Ovary (tissue), 9 donors: ENCODE data around the gene PADI6. TPM values are rescaled to one million over a fixed set of nuclear protein-coding genes. Genes with fewer than 3 reads are reported as not detected.

Experiments
- DNase-seq, 5 donors: peaks; one replicate each; pipeline ENCODE4 v3.0.0-alpha.2; 2019 to 2020
- H3K27ac ChIP-seq, 2 donors: fragments of 200-600 bp; one replicate each; pipeline versions ENCODE4 v1.5.1 to v1.8.0; 2019 to 2022
- H3K27me3 ChIP-seq: fragments of 200-600 bp; one replicate; pipeline ENCODE4 v1.8.0; 2022
- H3K36me3 ChIP-seq: fragments of 200-600 bp; sonication (generic); one replicate; pipeline ENCODE4 v1.5.1; 2019
- H3K4me1 ChIP-seq: one replicate; pipeline ENCODE4 v1.8.1; 2013; ENCODE audit warnings: mild to moderate bottlenecking, moderate library complexity; ENCODE audit not compliant: insufficient read depth
- H3K4me3 ChIP-seq: fragments of 200-600 bp; sonication (generic); one replicate; pipeline ENCODE4 v1.5.1; 2017
- H3K9me3 ChIP-seq, 2 donors: fragments of 200-600 bp in 1 of 2; sonication (generic) in 1 of 2; one replicate each; pipeline versions ENCODE4 v1.5.1 to v1.8.1; 2013 to 2019; ENCODE audit warnings: mild to moderate bottlenecking in 1 of 2, moderate library complexity in 1 of 2
- CTCF ChIP-seq, 3 donors: fragments of 450-650 bp in 2 of 3; fragments of 200-600 bp in 1 of 3; IDR thresholded peaks; one replicate each; pipeline versions ENCODE4 v1.5.1 to v1.8.0; 2016 to 2022; ENCODE audit warnings: antibody characterized with exemption in 3 of 3, mild to moderate bottlenecking in 1 of 3
- EP300 ChIP-seq: sonication (generic); formaldehyde crosslinking; IDR thresholded peaks from one replicate; pipeline ENCODE4 v1.6.1; 2017; ENCODE audit warnings: antibody characterized with exemption
- POLR2A ChIP-seq: fragments of 450-650 bp; IDR thresholded peaks from one replicate; pipeline ENCODE4 v1.6.1; 2017; ENCODE audit warnings: antibody characterized with exemption, mild to moderate bottlenecking, moderate library complexity
- WGBS, 3 donors: extraction: QIAGEN DNeasy Blood & Tissue Kit in 1 of 3; methylation state at CpG; one replicate each; pipeline versions ENCODE4 v1.1.5 to v1.1.7; 2013 to 2017; 5-methylcytosine and 5-hydroxymethylcytosine counted together
- intact Hi-C, 4 donors: fragments of 100-400 bp; cut with DNase I; formaldehyde crosslinking; loops; one replicate each; pipeline versions ENCODE4 v1.11.0 to v1.15.1; 2022 to 2023
- polyA plus RNA-seq, 2 donors: library from polyadenylated mRNA; stranded (reverse); fragments of 200-250 nt in 1 of 2; fragments of 350-450 nt in 1 of 2; fragmentation: Illumina TruSeq in 1 of 2; extraction: RNeasy Lipid Tissue Mini Kit (QIAGEN cat#74804) in 1 of 2; gene quantifications; one replicate each; pipeline ENCODE4 v1.2.3, GENCODE V29; 2013 to 2014
- total RNA-seq, 7 donors: library from RNA; depleted of rRNA in 2 of 7; stranded (reverse); fragments of >200 nt in 2 of 7; fragmentation: NEBNext Ultra II Directional in 3 of 7; extraction: Animal tissue kit (Norgen Biotek cat#: 25700) in 3 of 7; gene quantifications; one replicate each; pipeline versions ENCODE4 v1.1.0 to v1.2.4, GENCODE V29; 2016 to 2023
- donor health status: DM: no; HTN: no; CAD: no; lungs with moderate emphysema.
- donor health status: DM: no; HTN: no; CAD: no.
- donor health status: Bipolar disorder and iron deficiency.
- donor health status: DM: yes; HTN: yes; CAD: no.
- donor health status: DM: no; HTN: no; CAD: no.
- donor health status: DM: yes; HTN: yes; CAD: no.

The PADI6 gene
- total and polyA plus RNA-seq, 9 donors: 0.10 to 4.3 (median 0.18) TPM; not detected in 6

DNA sequence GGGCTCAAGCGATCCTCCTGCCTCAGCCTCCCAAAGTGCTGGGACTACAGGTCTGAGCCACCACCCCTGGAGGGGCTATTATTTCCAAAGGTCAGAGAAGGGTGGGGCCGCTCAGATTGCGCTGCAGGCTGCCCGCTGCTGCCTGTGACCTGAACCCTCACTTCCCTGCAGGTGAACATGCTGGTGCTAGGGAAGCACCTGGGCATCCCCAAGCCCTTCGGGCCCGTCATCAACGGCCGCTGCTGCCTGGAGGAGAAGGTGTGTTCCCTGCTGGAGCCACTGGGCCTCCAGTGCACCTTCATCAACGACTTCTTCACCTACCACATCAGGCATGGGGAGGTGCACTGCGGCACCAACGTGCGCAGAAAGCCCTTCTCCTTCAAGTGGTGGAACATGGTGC lies 8.6 kb upstream of the PADI6 start:
- Histone ChIP-seq H3K9me3 (no peaks in the 10 kb centered on the region), H3K36me3 (no peaks in the 10 kb centered on the region), H3K4me3 (no peak overlapping the region), H3K4me1 (no peaks in the 10 kb centered on the region), H3K27ac (no peak overlapping the region), H3K27me3 (no peaks in the 10 kb centered on the region)
- intact Hi-C loops: no loop called here
- DNase-seq: no peak
- 81 to 88% (median 81%) methylated on average over 8 to 12 of the region's 12 CpGs for WGBS, 3 donors
- TF ChIP-seq EP300: no peak
- TF ChIP-seq CTCF (IDR thresholded peaks at IDR 0.05): no peak
- TF ChIP-seq POLR2A: no peak

GRCh38 chr1:17363771-17364170 lies 8.2 kb upstream of the PADI6 start:
- WGBS, 3 donors: 76 to 82% (median 79%) methylated on average over 4 of the region's 4 CpGs

GRCh38 chr1:17365293-17365692 lies 6.7 kb upstream of the PADI6 start:
- WGBS, 3 donors: 76 to 80% (median 79%) methylated on average over 3 of the region's 3 CpGs
- H3K4me3 ChIP-seq: no peak overlapping the region
- no peaks in the 10 kb centered on the region for H3K36me3 ChIP-seq
- TF ChIP-seq POLR2A (no peak), CTCF (IDR thresholded peaks at IDR 0.05) (no peak)
- H3K9me3 ChIP-seq: no peaks in the 10 kb centered on the region
- no peak for DNase-seq
- no peaks in the 10 kb centered on the region for H3K27me3 ChIP-seq
- H3K4me1 ChIP-seq: no peaks in the 10 kb centered on the region
- intact Hi-C loops: no loop called here
- H3K27ac ChIP-seq: no peak overlapping the region

More at GRCh38 chr1:17363771-17364170, 8.2 kb upstream of the PADI6 start:
- Histone ChIP-seq H3K4me1 (no peaks in the 10 kb centered on the region), H3K27ac (no peak overlapping the region), H3K36me3 (no peaks in the 10 kb centered on the region), H3K9me3 (no peaks in the 10 kb centered on the region), H3K4me3 (no peak overlapping the region), H3K27me3 (no peaks in the 10 kb centered on the region)
- TF ChIP-seq CTCF (IDR thresholded peaks at IDR 0.05) (no peak), EP300 (no peak), POLR2A (no peak)
- no peak for DNase-seq
- intact Hi-C loops: no loop called here

DNA sequence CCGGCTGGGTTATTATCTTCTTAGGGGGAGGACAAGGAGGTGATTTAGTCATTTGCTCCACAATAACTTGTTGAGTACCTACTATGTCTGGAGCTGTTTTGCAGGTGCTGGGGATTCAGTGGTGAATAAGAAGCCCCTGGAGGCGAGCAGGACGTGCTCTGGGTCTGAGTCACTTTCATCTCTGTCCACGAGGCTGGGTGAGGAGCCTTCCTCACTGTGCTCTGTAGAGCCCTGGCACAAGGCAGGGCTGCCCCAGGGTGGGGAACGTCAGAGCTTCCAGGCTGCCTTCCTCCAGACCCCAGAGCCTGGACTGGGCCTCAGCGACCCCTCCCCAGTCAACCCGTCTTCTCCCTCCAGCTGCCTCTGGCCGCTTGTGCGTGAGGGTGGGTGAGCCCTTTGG lies 2.5 kb upstream of the PADI6 start:
- no peaks in the 10 kb centered on the region for H3K36me3 ChIP-seq
- no peak for DNase-seq
- TF ChIP-seq CTCF (IDR thresholded peaks at IDR 0.05): no peak
- TF ChIP-seq POLR2A: no peak
- TF ChIP-seq EP300: no peak
- no peak overlapping the region for H3K4me3 ChIP-seq
- intact Hi-C loops: no loop called here
- WGBS, 3 donors: 70 to 75% (median 73%) methylated on average over 9 of the region's 9 CpGs
- H3K9me3 ChIP-seq: no peaks in the 10 kb centered on the region
- no peak overlapping the region for H3K27ac ChIP-seq
- H3K4me1 ChIP-seq: no peaks in the 10 kb centered on the region
- no peaks in the 10 kb centered on the region for H3K27me3 ChIP-seq

DNA sequence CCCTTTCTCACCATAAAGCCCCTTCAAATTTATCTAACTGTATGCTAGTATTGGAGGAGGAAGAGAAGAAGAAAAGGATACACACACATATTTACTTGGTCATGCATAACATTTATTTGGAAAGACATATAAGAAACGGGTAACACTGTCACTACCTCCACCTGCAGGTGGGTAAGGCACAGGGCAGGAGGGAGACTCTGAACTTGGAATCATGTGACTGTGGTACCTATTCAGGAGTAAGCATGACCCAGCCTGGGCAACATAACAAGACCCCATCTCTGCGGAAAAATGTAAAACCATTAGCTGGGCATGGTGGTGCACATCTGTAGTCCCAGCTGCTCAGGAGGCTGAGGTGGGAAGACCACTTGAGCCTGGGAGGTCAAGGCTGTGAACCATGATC lies 1.4 kb upstream of the PADI6 start:
- intact Hi-C loops: no loop called here
- Histone ChIP-seq H3K27me3 (no peaks in the 10 kb centered on the region), H3K36me3 (no peaks in the 10 kb centered on the region), H3K4me3 (no peak overlapping the region), H3K27ac (no peak overlapping the region), H3K4me1 (no peaks in the 10 kb centered on the region), H3K9me3 (no peaks in the 10 kb centered on the region)
- TF ChIP-seq CTCF (IDR thresholded peaks at IDR 0.05) (no peak), POLR2A (no peak), EP300 (no peak)
- WGBS, 3 donors: 51 to 55% (median 53%) methylated on average over 2 of the region's 2 CpGs
- no peak for DNase-seq
